Endometrial microvascular endothelial cells (primary cell): Measurements from ENCODE around the gene CCNJL. TPM values are rescaled to one million over a fixed set of nuclear protein-coding genes. Genes with fewer than 3 reads are reported as not detected.
"Not testable (repeated sequence)": the region's sequence is repeated elsewhere in the genome, so short reads cannot be mapped to it uniquely, and the experiment has no call there.

ENCODE experiments used
- in situ Hi-C: cut with HindIII; loops from 2 replicates; pipeline ENCODE4 v1.10.0; 2017; ENCODE audit warnings: low sequenced_read_pairs, low pct_unique_long_range_greater_than_20kb; ENCODE audit errors: inconsistent ontology term
- total RNA-seq: library from RNA; depleted of rRNA; stranded (reverse); fragments of >200 nt; gene quantifications from one replicate; pipeline ENCODE4 v1.2.3, GENCODE V29; 2015; ENCODE audit errors: inconsistent ontology term

The CCNJL gene
- total RNA-seq, 1 donor from 2014 or later = 8.6 TPM

GRCh38 chr5:160339406-160340130 is 27.2 kb upstream of the CCNJL start:
- in situ Hi-C loops = no loop called here

GRCh38 chr5:160334716-160335115 is 22.4 kb upstream of the CCNJL start:
- in situ Hi-C loops = not testable (repeated sequence)

GRCh38 chr5:160333721-160334120 is 21.4 kb upstream of the CCNJL start:
- in situ Hi-C loops = no loop called here

- in situ Hi-C loops = no loop called here
These were observed 17.8 kb upstream of the CCNJL start for GRCh38 chr5:160330212-160330611.

- in situ Hi-C loops = no loop called here
These were observed 15.5 kb upstream of the CCNJL start for GRCh38 chr5:160327818-160328217.

- in situ Hi-C loops = no loop called here
These were observed 14.6 kb upstream of the CCNJL start for GRCh38 chr5:160326981-160327380.

GRCh38 chr5:160325716-160326115 is 13.4 kb upstream of the CCNJL start:
- in situ Hi-C loops = no loop called here

- in situ Hi-C loops = no loop called here
These were observed 12.5 kb upstream of the CCNJL start for GRCh38 chr5:160324886-160325285.

GRCh38 chr5:160318409-160318808 is 6.0 kb upstream of the CCNJL start:
- in situ Hi-C loops = no loop called here

- in situ Hi-C loops = no loop called here
These were observed 5.1 kb upstream of the CCNJL start for GRCh38 chr5:160317434-160317833.

- in situ Hi-C loops = no loop called here
These were observed 3.6 kb upstream of the CCNJL start for GRCh38 chr5:160315968-160316367.

- in situ Hi-C loops = no loop called here
These were observed 780 bp upstream of the CCNJL start for GRCh38 chr5:160312960-160313727.

- in situ Hi-C loops = no loop called here
These were observed 752 bp downstream of the CCNJL start for GRCh38 chr5:160311491-160312133.

- in situ Hi-C loops = no loop called here
These were observed 1.6 kb downstream of the CCNJL start for GRCh38 chr5:160310552-160311295.

GRCh38 chr5:160310140-160310539 is 2.2 kb downstream of the CCNJL start:
- in situ Hi-C loops = no loop called here

- in situ Hi-C loops = no loop called here
These were observed 5.7 kb downstream of the CCNJL start for GRCh38 chr5:160306696-160307095.

GRCh38 chr5:160305319-160305718 is 7.0 kb downstream of the CCNJL start:
- in situ Hi-C loops = no loop called here

- in situ Hi-C loops = no loop called here
These were observed 8.7 kb downstream of the CCNJL start for GRCh38 chr5:160303690-160304089.

- in situ Hi-C loops = no loop called here
These were observed 14.2 kb downstream of the CCNJL start for GRCh38 chr5:160298189-160298588.
